ENCODE results near the gene CD300LG.
"Not testable (repeated sequence)": the region's sequence is repeated elsewhere in the genome, so short reads cannot be mapped to it uniquely, and the experiment has no call there.

The CD300LG gene

GRCh38 chr17:43846963-43847371 is at the start of gene CD300LG:
CD300LG (plus strand) TSS chr17:43847176; CDS start chr17:43847217, 41 bp downstream.
- no peak for DNase-seq (ENCODE audit: low read depth in 3 of 3, low spot score in 1 of 3)

DNA sequence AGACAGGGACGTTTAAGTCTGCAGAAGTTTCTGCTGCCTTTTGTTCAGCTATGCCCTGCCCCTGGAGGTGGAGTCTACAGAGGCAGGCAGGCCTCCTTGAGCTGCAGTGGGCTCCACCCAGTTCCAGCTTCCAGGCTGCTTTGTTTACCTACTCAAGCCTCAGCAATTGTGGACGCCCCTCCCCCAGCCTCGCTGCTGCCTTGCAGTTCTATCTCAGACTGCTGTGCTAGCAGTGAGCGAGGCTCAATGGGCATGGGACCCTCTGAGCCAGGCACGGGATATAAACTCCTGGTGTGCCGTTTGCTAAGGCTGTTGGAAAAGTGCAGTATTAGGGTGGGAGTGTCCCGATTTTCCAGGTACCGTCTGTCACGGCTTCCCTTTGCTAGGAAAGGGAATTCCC is 49.0 kb upstream of the CD300LG start:
- not testable (repeated sequence) for DNase-seq (ENCODE audit: low read depth in 3 of 3, low spot score in 1 of 3)

DNA sequence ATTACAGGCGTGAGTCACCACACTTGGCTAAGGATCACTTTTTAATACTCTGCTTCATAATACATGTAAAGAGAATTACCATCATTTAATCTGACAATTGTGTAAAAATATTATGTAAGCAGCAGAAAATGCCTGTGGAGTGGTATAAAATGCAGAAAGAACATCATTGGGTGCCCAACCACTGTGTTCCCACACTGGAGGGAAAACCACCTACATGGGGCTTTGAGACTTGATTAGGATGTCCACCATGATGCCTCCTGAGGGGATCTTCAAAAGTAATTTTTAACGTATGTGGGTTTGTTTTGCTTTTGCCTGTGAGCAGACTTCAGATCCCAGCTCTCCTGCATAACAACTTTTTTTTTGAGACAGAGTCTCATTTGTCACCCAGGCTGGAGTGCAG is 47.9 kb upstream of the CD300LG start:
- DNase-seq (ENCODE audit: low read depth in 3 of 3, low spot score in 1 of 3), result no peak

DNA sequence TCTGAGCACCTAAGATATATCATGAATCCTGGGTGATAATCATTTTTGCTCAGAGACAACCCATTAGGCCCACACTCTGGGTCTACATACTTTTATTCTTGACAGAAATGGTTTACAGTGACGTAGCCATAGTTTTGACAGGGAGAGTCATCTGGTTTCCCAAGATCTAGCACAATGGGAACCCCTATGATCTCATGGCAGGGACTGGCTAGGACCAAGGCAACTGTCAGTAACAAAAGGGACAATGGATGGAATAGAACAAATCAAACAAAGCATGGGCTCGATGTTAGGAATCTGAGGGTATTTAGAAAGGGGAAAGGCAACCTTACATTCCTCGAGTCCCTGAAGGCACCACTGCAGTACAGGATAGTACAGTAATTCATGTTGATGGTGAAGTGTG is 46.2 kb upstream of the CD300LG start:
- DNase-seq (ENCODE audit: low read depth in 3 of 3, low spot score in 1 of 3), result no peak

DNA sequence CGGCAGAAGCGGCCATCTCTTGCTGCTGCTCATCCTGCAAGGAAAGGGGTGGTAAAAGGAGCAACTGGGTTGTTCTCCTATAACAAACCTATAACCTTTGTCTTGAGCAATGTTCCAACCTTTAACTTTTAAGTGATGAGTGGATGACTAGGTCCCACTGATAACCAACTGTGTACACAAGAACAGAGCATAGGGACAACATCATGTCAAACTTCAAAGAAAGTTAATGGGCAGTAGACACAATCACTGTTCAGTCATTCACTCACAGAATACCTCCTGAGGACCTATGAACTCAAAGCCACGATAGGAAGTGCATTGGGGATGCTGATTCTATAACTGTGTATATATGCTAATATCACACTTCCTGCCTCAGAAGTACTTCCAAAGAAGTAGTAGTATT is 45.1 kb upstream of the CD300LG start:
- DNase-seq (ENCODE audit: low read depth in 3 of 3, low spot score in 1 of 3), result no peak

- no peak for DNase-seq (ENCODE audit: low read depth in 3 of 3, low spot score in 1 of 3)
These were observed 43.2 kb upstream of the CD300LG start for GRCh38 chr17:43803758-43804157.

DNA sequence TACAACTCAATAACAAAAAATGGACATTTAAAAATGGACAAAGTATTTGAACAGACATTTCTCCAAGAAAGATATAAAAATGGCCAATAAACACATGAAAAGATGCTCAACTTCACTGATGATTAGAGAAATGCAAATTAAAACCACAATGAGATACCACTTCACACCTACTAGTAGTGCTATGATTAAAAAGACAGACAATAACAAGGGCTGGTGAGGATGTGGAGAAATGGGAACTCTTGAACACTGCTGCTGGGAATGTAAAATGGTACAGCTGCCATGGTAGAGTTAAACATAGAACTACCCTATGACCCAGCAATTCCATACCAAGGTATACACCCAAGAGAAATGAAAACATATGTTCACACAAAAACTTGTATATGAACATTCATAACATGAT is 41.9 kb upstream of the CD300LG start:
- DNase-seq (ENCODE audit: low read depth in 3 of 3, low spot score in 1 of 3), result no peak

GRCh38 chr17:43808076-43808475 is 38.9 kb upstream of the CD300LG start:
- no peak for DNase-seq (ENCODE audit: low read depth in 3 of 3, low spot score in 1 of 3)

GRCh38 chr17:43809121-43809520 is 37.9 kb upstream of the CD300LG start:
- DNase-seq (ENCODE audit: low read depth in 3 of 3, low spot score in 1 of 3), result no peak

- no peak for DNase-seq (ENCODE audit: low read depth in 3 of 3, low spot score in 1 of 3)
These were observed 36.7 kb upstream of the CD300LG start for GRCh38 chr17:43810226-43810715.

DNA sequence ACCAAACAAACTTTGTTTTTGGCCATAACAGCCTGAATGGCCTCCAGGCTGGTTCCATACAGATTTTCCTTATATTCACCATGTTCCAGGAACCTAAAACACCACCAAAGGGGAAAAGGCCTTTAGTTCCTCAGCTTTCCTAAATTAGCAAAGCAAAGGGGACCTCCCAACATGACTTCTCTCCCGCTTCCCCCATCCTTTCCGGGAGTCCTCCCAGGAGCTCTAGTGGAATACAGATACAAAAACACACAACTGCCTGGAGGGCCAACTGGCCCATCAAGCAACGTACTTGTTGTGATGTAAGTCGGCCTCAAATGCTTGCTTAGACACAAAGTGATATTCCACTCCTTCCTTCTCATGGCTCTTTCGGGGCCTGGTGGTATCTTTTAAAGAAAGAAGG is 36.2 kb upstream of the CD300LG start:
- DNase-seq (ENCODE audit: low read depth in 3 of 3, low spot score in 1 of 3), result no peak

GRCh38 chr17:43812396-43813265 is 34.3 kb upstream of the CD300LG start:
- no peak for DNase-seq (ENCODE audit: low read depth in 3 of 3, low spot score in 1 of 3)

GRCh38 chr17:43813386-43813785 is 33.6 kb upstream of the CD300LG start:
- no peak for DNase-seq (ENCODE audit: low read depth in 3 of 3, low spot score in 1 of 3)

DNA sequence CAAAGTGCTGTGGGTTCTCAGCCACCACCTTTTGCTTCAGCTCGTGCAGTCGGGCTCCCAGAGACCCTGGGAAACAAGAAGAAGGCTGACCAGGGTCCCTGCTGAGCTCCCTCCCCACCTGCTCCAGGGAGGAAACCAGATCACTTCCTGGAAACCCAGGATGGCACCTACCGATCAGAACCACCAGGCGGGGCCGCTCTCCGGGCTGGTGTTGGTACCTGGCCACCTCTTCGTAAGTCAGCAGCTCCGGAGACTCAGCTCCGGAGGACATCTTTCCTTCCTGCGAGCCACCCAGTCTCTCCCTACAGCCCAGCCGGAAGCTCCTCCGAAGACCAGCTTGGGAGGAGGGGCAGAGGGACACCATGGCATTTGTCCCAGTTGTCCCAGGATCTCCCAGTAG is 33.0 kb upstream of the CD300LG start:
- no peak for DNase-seq (ENCODE audit: low read depth in 3 of 3, low spot score in 1 of 3)

DNA sequence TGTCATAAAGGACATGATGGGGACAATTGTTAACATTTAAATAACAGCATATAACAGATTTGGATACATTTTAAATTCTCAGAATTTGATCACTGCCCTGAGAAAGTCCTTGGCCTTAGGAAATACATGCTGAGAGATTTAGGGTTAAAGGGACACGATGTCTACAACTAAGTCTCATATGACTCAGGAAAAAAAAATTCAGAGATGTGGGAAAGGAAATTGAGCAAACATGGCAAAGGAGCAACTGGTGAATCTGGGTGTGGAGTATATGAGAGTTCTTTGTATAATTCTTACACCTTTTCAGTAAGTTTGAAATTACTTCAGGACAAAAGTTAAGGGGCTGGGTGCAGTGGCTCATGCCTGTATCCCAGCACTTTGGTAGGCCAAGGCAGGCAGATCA is 32.3 kb upstream of the CD300LG start:
- DNase-seq (ENCODE audit: low read depth in 3 of 3, low spot score in 1 of 3), result no peak

GRCh38 chr17:43816336-43817320 is 30.3 kb upstream of the CD300LG start:
- no peak for DNase-seq (ENCODE audit: low read depth in 3 of 3, low spot score in 1 of 3)

DNA sequence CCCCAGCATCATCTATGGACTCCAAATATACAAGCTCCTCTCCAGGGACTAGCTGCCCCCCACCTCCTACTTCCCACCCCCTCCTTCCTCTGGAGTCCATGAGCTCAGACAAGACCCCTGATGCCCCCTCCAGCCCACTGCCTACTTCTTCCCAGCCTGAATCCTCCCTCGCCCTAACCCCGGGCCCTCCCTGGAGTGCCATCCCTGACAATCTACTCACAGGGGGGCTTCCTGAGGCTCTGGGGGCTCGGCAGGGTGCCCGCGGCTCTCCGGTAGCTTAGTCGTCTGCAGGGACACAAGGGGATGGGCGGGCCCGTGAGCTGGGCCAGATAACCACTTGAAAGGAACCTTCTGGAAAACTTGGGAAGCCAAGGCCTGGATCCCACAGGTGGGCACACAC is 29.1 kb upstream of the CD300LG start:
- no peak for DNase-seq (ENCODE audit: low read depth in 3 of 3, low spot score in 1 of 3)

- no peak for DNase-seq (ENCODE audit: low read depth in 3 of 3, low spot score in 1 of 3)
These were observed 28.0 kb upstream of the CD300LG start for GRCh38 chr17:43818966-43819365.

GRCh38 chr17:43820759-43821158 is 26.2 kb upstream of the CD300LG start:
- no peak for DNase-seq (ENCODE audit: low read depth in 3 of 3, low spot score in 1 of 3)

DNA sequence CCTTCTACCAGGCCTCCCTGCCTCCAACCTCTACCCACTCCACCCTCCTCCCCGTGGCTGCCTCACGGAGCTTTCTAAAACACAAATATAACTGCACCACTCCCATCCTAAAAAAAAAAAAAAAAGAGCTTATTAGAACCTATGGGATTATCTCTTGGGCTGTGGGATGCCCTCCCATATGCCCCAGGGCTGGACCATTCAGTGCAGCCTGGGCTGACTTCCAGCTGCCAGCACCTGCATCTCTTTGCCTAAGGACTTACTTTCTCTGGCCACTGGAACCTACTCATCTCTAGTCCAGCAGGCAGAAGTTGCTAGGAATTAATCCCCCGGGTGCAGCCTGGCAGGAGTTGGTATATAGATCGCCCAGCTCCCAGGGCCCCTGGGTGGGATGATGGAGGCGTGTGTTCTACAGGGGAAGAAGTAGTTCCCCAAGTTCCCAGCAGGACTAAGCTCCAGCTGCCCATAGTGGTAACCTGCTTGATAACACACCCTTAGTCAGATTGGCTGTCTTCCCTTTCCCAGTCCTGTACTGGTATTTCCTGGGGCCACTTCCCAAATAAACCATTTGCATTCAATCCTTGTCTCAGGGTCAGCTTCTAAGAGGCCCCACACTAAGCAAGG is 24.3 kb upstream of the CD300LG start:
- no peak for DNase-seq (ENCODE audit: low read depth in 3 of 3, low spot score in 1 of 3)

GRCh38 chr17:43823350-43824084 is 23.5 kb upstream of the CD300LG start:
- DNase-seq (ENCODE audit: low read depth in 3 of 3, low spot score in 1 of 3), result no peak

Measured in stimulated activated CD4-positive, alpha-beta T cell treated with anti-CD3 and anti-CD28 coated beads, TNF-alpha, amount 100 ng/mL, for 1 hour (primary cell).